Stimulated activated CD8-positive, alpha-beta memory T cell treated with anti-CD3 and anti-CD28 coated beads, Interleukin-4, amount 100 ng/mL, for 48 hours (primary cell): ENCODE results near the gene TRERF1.
"Not testable (repeated sequence)": the region's sequence is repeated elsewhere in the genome, so short reads cannot be mapped to it uniquely, and the experiment has no call there.

Source experiments
- DNase-seq: peaks from one replicate; pipeline ENCODE4 v3.0.0-alpha.2; 2020

TRERF1 gene

DNA sequence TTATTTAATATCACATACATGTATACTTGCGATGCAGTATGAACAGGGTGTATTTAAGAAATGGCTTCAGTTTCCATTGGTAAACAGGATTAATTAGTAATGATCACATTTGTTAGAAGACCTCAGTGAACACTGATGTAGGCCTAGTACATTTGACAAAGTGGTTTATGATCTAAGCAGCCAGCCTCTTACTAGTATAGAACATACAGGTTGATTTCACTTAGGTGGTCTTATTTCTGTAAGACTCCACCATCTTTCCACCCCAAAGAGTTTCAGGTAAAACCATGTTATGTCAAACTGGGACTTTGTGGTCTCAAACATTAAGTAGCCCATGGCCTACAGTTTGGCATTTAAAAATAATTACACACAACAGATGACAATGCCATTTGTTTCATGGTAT lies 213.9 kb downstream of the TRERF1 start:
- no peak for DNase-seq

DNA sequence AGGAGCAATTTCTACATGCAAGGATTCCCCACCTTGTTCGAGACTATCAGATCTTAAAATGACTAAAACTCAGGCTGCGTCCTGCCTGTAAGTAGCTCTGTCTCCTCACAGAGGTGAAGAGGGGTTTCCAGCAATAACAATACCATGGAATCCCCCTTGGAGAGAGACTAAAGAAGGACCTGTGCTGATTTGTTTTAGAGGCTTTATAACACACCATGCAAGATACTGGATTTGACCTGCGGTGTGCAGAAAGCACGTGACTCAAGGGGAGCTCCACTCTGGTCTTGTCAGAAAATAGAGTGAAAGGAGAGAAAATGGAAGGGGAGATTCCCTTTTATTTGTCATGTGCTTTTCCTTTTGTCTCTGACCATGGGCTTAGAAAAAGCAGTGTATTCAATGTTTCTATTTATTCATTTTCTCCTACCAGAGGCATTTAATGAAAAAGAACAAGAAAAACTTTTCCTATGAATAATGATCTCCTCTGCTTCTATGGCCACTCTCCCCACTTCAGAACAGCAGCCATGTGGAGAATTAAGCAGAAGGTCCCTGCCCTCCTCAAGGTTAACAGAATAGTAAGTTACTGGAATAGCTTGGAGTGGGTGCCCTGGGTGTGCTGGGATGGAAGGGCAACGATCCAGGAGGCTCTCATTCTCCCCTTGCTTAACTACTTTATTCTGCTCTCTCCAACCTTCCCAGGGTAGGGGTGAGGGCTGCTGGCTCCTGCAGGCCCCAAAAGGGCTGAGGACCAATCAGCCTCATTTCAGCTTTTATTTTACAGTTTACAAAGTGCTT lies 214.8 kb downstream of the TRERF1 start:
- DNase-seq, result no peak

DNA sequence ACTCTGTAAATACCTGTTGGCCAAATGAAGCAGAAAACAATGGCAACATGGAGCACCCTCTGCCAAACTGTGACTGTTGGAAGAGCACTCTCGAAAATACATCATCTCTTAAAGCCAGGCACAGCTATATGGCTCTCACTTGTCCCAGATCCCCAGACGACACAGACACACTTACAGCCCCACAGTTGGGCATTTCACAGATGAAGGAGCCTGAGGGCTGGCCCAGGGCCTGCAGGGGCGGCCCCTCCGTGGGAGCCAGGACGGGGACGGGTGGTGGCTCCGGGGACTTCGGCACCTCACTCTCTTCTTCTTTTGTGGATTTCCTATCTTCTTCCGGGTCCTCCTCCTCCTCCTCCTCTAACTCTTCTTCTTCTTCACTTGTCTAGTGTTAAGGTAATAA lies 215.7 kb downstream of the TRERF1 start:
- DNase-seq, result no peak

DNA sequence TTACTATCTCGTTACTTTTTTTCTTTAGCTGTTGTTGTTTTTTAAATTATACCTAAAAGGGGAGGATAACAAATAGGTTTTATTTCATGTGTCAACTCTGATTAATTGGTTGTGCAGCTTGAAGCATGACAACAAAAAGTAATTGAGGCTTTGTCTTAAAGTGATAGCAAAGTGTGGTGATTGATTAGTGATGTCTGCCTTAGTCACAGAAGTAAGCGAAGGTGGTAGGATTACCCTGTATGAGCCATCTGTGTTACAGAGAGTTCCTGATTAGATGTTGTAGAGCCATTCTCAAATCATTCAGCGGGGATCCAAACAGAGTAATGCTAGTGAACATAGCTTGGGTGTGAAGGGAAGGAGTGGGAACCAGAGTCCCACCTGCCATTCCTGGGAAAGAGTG lies 219.7 kb downstream of the TRERF1 start:
- no peak for DNase-seq

DNA sequence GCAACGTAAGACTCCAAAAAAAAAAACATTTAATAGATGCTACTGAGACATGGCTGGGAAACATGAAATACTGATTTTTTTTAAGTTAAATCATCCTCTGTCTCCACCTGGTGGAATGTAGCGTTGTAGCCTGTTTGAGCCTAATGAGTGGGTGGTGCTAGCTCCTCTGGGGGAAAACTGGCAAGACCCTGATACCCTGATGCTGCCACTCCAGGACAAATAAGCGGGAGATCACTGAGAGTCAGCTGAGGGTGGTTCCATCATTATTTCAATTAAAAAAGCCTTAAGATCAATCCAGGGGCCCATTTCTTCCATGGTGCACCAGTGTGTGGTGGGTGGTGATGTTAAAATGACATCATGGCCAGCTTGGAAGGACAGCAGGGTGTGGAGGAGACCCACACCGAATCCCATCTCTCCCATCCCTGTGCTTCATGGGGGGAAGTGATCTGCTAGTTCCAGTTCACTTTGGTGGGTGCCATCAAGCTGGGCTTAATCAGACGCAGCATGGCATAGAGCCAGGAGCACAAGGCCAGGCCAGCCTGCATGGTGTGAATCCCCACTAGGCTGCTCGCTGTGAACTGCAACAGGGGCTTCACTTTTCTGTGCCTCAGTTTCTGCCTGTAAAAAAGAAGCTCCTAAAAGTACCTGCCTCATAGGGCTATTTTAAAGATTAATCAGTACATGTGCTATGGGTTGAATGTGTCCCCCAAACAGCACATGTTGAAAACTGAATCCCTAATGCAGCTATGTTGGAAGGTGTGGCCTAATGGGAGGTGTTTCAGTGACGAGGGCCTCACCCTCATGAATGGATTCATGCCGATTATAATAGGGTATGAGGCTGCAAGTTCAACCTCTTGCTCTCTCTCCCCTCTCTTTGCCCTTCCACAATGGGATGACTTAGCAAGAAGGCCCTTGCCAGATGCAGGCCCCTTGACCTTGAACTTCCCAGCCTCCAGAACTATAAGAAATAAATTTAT lies 221.1 kb downstream of the TRERF1 start:
- DNase-seq, result no peak

- no peak for DNase-seq
Measured at GRCh38 chr6:42229506-42230119, 222.1 kb downstream of the TRERF1 start.

DNA sequence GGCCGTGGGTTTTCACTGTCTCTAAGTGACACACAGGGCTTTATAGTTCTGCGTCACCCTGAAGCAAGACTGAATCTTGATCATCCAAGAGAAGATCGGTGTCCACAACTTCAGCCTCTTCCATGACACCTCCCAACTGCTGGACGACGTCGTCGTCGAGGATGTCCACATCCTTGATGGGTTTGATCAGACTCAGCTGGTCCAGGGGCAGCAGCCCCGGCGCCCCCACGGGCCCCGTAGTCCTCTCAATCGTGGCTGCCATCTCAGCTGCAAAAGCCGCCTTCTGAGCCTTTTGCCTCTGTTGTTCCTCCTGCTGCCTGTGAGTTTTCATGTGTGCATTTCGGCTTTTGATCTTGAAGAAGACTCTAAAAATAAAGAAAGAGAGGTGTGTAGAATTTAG lies 223.4 kb downstream of the TRERF1 start:
- DNase-seq, result no peak

DNA sequence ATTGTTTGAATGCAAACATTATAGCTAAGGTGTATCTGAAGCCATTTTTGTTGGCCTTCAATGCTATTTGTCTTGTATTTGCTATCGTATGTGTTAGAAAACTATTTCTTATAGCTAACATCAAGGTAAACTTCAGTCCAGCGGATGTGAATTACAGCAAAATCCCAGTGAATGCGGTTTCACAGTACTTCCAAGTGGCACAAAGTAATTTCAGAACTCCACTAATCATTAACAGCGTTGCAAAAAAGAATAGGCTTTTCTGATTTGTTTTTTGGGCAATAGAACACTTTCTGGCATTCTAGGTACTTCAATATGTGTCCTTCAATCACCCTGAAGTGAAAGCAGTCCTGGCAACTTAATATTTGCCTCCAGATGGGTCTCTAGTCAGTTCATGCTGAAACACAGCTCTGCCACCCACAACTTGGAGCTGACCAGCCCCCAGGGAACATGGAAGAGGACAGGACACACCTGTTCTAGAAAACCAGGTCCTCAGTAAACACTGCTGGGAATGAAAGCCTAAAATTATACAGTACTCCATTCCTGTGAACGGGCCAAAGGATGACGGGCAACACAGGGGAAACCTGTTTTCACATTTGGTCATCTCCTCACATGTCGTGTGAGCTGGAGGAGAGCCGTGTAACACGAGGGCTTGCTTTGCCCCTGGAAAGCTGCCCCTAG lies 224.4 kb downstream of the TRERF1 start:
- DNase-seq, result no peak

- DNase-seq, result no peak
Measured at GRCh38 chr6:42226645-42227143, 225.0 kb downstream of the TRERF1 start.

GRCh38 chr6:42226161-42226611 lies 225.5 kb downstream of the TRERF1 start:
- no peak for DNase-seq

DNA sequence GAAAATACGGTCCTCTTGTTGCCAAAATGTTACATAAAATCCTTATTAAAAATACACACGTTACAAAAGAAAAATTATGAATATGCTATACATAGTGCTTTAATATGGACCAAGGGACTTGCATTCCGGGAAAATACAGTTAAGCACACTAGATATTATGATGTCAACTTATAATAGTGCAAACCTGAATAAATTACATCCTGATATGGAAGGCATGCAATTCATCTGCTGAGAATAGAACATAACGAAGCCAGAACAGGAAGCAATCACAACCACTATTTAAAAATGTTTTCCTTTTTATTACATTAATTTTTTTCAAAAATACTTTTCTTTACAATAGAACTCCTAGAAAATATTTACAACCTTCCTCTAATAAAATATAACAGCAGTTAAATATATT lies 226.3 kb downstream of the TRERF1 start:
- DNase-seq, result no peak

DNA sequence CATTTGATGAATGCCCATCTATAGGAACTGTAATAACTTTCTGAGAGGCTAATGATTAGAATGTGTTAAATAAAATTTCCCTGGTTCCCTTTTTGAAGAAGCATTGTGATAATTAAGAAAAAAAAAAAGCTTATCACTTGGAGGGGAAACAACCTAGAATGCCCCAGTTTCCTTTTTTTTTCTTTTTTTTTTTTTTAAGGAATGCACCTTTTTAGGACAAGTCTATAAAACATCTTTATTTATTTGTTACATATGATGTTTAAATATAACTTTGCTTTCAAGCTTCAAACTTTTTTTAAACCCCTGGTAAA lies 226.7 kb downstream of the TRERF1 start:
- DNase-seq, result no peak

GRCh38 chr6:42224222-42225028 lies 227.3 kb downstream of the TRERF1 start:
- DNase-seq, result no peak

- DNase-seq, result no peak
Measured at GRCh38 chr6:42222448-42222847, 229.3 kb downstream of the TRERF1 start.

GRCh38 chr6:42221546-42221945 lies 230.2 kb downstream of the TRERF1 start:
- DNase-seq, result no peak

GRCh38 chr6:42220807-42221206 lies 230.9 kb downstream of the TRERF1 start:
- DNase-seq, result no peak

- DNase-seq, result peak; percentile 90
Measured at GRCh38 chr6:42217519-42218367, 234.0 kb downstream of the TRERF1 start, which contains the start of gene MRPS10. MRPS10 (minus strand) TSS chr6:42217861; CDS start chr6:42217849, 12 bp downstream.

GRCh38 chr6:42217157-42217518 lies 234.6 kb downstream of the TRERF1 start:
- DNase-seq, result no peak

DNA sequence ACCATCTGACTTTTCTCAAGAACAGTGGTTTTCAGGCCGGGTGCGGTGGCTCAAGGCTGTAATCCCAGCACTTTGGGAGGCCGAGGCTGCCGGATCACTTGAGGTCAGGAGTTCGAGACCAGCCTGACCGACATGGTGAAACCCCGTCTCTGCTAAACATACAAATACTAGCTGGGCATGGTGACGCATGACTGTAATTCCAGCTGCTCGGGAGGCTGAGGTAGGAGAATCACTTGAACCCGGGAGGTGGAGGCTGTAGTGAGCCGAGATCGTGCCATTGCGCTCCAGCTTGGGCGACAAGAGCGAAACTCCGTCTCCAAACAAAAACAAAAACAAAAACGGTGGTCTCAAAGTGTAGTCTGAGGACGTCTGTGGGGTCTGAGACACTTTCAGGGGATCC lies 235.2 kb downstream of the TRERF1 start:
- DNase-seq, result not testable (repeated sequence)

- no peak for DNase-seq
Measured at GRCh38 chr6:42212442-42212841, 239.3 kb downstream of the TRERF1 start.

DNA sequence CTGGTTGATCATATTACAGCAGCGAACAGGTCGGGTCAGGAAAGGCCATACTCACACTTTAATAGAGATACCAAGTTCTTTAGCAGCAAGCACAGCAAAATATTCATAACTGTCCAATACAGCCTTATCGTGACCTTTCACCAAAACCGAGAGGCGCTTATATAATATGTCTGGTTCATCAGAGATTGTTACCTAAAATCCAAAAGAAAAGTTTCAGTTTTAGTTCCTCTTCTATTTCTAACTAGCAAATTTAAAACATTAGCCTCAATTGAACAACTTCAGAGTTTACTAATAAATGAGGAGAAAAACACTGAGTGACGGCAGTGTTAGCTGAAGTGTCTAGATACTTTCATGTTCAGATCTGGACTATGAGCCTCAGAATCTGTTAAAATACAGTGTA lies 240.0 kb downstream of the TRERF1 start:
- DNase-seq, result no peak
